K562 (cell line): Measurements from ENCODE around the gene CCDC33. TPM values are rescaled to one million over a fixed set of nuclear protein-coding genes. Genes with fewer than 3 reads are reported as not detected.

Source experiments
- ATAC-seq: fragments of 200-7000 bp; cut with Tn5 transposase; 3 replicates; pipeline ENCODE4 v1.9.1; 2020; ENCODE audit warnings: moderate library complexity
- BruUV-seq: library from RNA; stranded (reverse); fragments of 400-500 nt; replicated peaks from 2 replicates; lab custom pipeline; 2021; lab: Mats Ljungman, UMichigan
- CTCF ChIA-PET: fragments of 300-600 bp; formaldehyde crosslinking; extraction: SDS; loops from one replicate; lab custom pipeline; 2021; ENCODE audit warnings: low intra/inter-chr PET ratio; lab: Yijun Ruan, JAX
- POLR2A ChIA-PET: fragments of 300-600, 350-650 bp; sonication (Branson Sonifier 250); formaldehyde crosslinking; extraction: SDS; loops from one replicate; lab custom pipeline; 2021; ENCODE audit warnings: antibody characterized with exemption, inconsistent platforms; lab: Yijun Ruan, JAX
- DNase-seq, 4 experiments: peaks; one replicate each; pipeline versions ENCODE4 v3.0.0 to v3.0.0-alpha.2; 2011 to 2018; ENCODE audit warnings: low spot score in 3 of 4, mixed read lengths in 3 of 4; ENCODE audit errors: extremely low read depth in 1 of 4
- FAIRE-seq: peaks from 2 replicates; lab custom pipeline; 2011; peaks lifted over from hg19 to GRCh38; lab: Jason Lieb, UNC
- H2AFZ ChIP-seq: 2 replicates; pipeline ENCODE4 v1.6.0; 2011; ENCODE audit warnings: low read depth, low read length, control low read depth, inconsistent platforms
- H3K27ac ChIP-seq: fragments of 200-600 bp; 3 replicates; pipeline ENCODE4 v1.8.0; 2011; ENCODE audit warnings: low read depth, mild to moderate bottlenecking, control low read depth, inconsistent platforms, low read length, moderate library complexity, mixed read lengths; ENCODE audit errors: extremely low read depth
- H3K27me3 ChIP-seq, 2 experiments: fragments of 300-600 bp in 1 of 2; 2 replicates in 1 of 2; 3 replicates in 1 of 2; pipeline versions ENCODE4 v1.6.0 to v1.8.0; 2011; ENCODE audit warnings: inconsistent platforms in 2 of 2, low read length in 2 of 2, mild to moderate bottlenecking in 1 of 2, mixed read lengths in 1 of 2, moderate library complexity in 1 of 2; ENCODE audit not compliant: control insufficient read depth in 2 of 2, insufficient read depth in 2 of 2
- H3K36me3 ChIP-seq: fragments of 300-600 bp; 3 replicates; pipeline ENCODE4 v1.8.0; 2011; ENCODE audit warnings: mild to moderate bottlenecking, low read length, inconsistent platforms; ENCODE audit not compliant: control insufficient read depth, insufficient read depth
- H3K4me1 ChIP-seq, 2 experiments: fragments of 200-600 bp in 1 of 2; replicated peaks in 1 of 2; 2 replicates in 1 of 2; 3 replicates in 1 of 2; pipeline versions ENCODE4 v1.5.1 to v1.8.0; 2011; ENCODE audit warnings: inconsistent platforms in 2 of 2, low read length in 2 of 2, mild to moderate bottlenecking in 1 of 2, mixed read lengths in 1 of 2, moderate library complexity in 1 of 2; ENCODE audit not compliant: control insufficient read depth in 2 of 2, insufficient read depth in 2 of 2
- H3K4me2 ChIP-seq: 2 replicates; pipeline ENCODE4 v1.6.1; 2011; ENCODE audit warnings: low read length, control low read depth, inconsistent platforms, mixed read lengths; ENCODE audit not compliant: insufficient read depth
- H3K4me3 ChIP-seq: fragments of 200-600 bp; sonication (generic), shearing (Covaris generic); 2 replicates; pipeline ENCODE4 v1.5.1; 2016; ENCODE audit warnings: control low read depth, inconsistent platforms
- H3K79me2 ChIP-seq: fragments of 200-600 bp; 3 replicates; pipeline ENCODE4 v1.8.0; 2011; ENCODE audit warnings: low read length, inconsistent platforms; ENCODE audit not compliant: control insufficient read depth, insufficient read depth
- H3K9ac ChIP-seq, 2 experiments: 2 replicates each; pipeline versions ENCODE4 v1.6.0 to v1.6.1; 2011; ENCODE audit warnings: low read depth in 2 of 2, low read length in 2 of 2, control low read depth in 1 of 2, inconsistent platforms in 1 of 2, mild to moderate bottlenecking in 1 of 2, mixed read lengths in 1 of 2; ENCODE audit not compliant: insufficient read depth in 1 of 2
- H3K9me1 ChIP-seq: one replicate; pipeline ENCODE4 v1.6.0; 2011; ENCODE audit warnings: inconsistent platforms, mild to moderate bottlenecking, low read length, moderate library complexity; ENCODE audit not compliant: control insufficient read depth, insufficient read depth
- H3K9me3 ChIP-seq: replicated peaks from 2 replicates; pipeline ENCODE4 v1.5.1; 2011; ENCODE audit warnings: low read depth, low read length, inconsistent platforms; ENCODE audit not compliant: control insufficient read depth, insufficient read depth
- H4K20me1 ChIP-seq: replicated peaks from 2 replicates; pipeline ENCODE4 v1.6.1; 2011; ENCODE audit warnings: low read length, inconsistent platforms, mixed read lengths; ENCODE audit not compliant: control insufficient read depth, insufficient read depth
- ATF7 ChIP-seq: fragments of 450-650 bp; IDR thresholded peaks from 2 replicates; pipeline ENCODE4 v1.7.1; 2014; ENCODE audit warnings: mild to moderate bottlenecking, moderate library complexity
- MED1 ChIP-seq: sonication (generic); formaldehyde crosslinking; IDR thresholded peaks from 2 replicates; pipeline ENCODE4 v1.8.1; 2023; ENCODE audit warnings: missing genetic modification reagents, borderline replicate concordance
- MEF2D ChIP-seq: conservative IDR thresholded peaks from 2 replicates; pipeline ENCODE4 v1.6.1; 2016; ENCODE audit warnings: low read depth, missing genetic modification characterization, missing compliant biosample characterization
- RFX1 ChIP-seq: fragments of 450-650 bp; IDR thresholded peaks from 2 replicates; pipeline ENCODE4 v1.6.1; 2016; ENCODE audit warnings: mild to moderate bottlenecking, moderate library complexity
- TBL1XR1 ChIP-seq, 2 experiments: IDR thresholded peaks; 2 replicates each; pipeline ENCODE4 v1.6.1; 2012; ENCODE audit warnings: improper control_type of control experiment in 2 of 2, low read length in 2 of 2, mild to moderate bottlenecking in 1 of 2
- ZFP36 ChIP-seq: fragments of 150-350 bp; IDR thresholded peaks from 2 replicates; pipeline ENCODE4 v1.6.1; 2018; ENCODE audit warnings: low read length, low read depth; ENCODE audit not compliant: partially characterized antibody
- WGBS: fragments of 100-300 bp; shearing (Covaris generic); methylation state at CpG from one replicate; pipeline ENCODE4 v1.1.6; 2016; ENCODE audit warnings: low coverage, mixed read lengths; ENCODE audit not compliant: insufficient coverage; ENCODE audit errors: missing lambda C conversion rate; 5-methylcytosine and 5-hydroxymethylcytosine counted together
- in situ Hi-C: fragments of 300-500 bp; cut with MboI; formaldehyde crosslinking; loops from 4 replicates; pipeline ENCODE4 v1.15.0; 2018; ENCODE audit warnings: inconsistent platforms, mixed read lengths
- intact Hi-C: fragments of 100-400 bp; cut with micrococcal nuclease; formaldehyde crosslinking; loops from 2 replicates; pipeline ENCODE4 v1.14.2; 2022
- polyA plus RNA-seq, 8 experiments: library from polyadenylated mRNA; depleted of rRNA in 4 of 8; stranded (reverse) in 5 of 8; unstranded in 3 of 8; fragments of >200 nt; fragmentation: Nextera tagmentation in 2 of 8; fragmentation: Illumina TruSeq in 1 of 8; extraction: Ambion mirVana in 2 of 8; extraction: Trizol in 1 of 8; gene quantifications; 2 replicates each; pipeline versions ENCODE4 v1.2.1 to v1.2.3, GENCODE V29; 2011 to 2014; ENCODE audit warnings: inconsistent platforms in 1 of 8, missing spikeins in 1 of 8
- total RNA-seq, 7 experiments: library from RNA; depleted of rRNA in 6 of 7; stranded (reverse); fragments of >200 nt in 6 of 7; fragmentation: Illumina TruSeq in 2 of 7; extraction: Trizol in 2 of 7; gene quantifications; 2 replicates each; pipeline versions ENCODE4 v1.2.1 to v1.2.3, GENCODE V29; 2011 to 2021; ENCODE audit warnings: low replicate concordance in 1 of 7
- TF ChIP-seq, protein P1 (sequence below), 2 experiments: IDR thresholded peaks; 2 replicates each; pipeline ENCODE4 v1.6.1; 2012; ENCODE audit warnings: improper control_type of control experiment in 2 of 2, low read depth in 2 of 2, low read length in 2 of 2, borderline replicate concordance in 1 of 2

CCDC33 gene
- total and polyA plus RNA-seq, 9 of the 15 experiments (the other 6 are each of a cell fraction or from before 2014, with no cell fraction given): 0.08 to 1.1 (median 0.15) TPM; not detected in 4

DNA sequence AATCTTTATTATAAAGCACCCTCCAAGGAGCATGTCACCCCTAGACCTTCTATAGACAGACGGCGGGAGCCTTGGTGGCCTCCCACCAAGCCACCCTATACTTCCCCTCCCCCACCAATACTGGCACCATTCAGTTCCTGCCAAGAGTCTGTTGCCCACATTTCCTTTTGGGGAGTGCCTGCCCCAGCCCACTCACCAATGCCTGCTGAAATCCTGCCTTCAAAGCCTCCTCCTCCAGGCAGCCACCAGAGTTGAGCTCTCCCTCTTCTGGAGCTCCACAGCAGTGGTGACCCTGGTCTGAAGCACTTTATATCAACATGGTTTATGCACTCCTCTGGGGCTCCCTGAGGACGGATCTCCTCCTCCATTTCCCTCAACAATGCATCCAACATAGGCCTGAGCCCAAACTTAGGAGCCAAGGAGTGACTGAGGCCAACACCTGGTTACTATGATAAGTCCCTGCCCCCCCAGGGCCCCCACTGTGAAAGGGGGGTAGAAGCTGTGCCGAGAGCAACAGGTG, 8.8 kb downstream of the CCDC33 start:
- WGBS: 4% methylated on average over 4 of the region's 4 CpGs
- peaks cover 0 to 3% of the 10 kb centered on the region in 2 experiments; a peak in 1 of 5 replicates for H3K4me1 ChIP-seq
- H3K9me3 ChIP-seq: no peaks in the 10 kb centered on the region
- no peaks in the 10 kb centered on the region for H3K79me2 ChIP-seq
- H3K4me3 ChIP-seq: no peak overlapping the region
- CTCF ChIA-PET: no interaction called here
- peaks cover 19 to 43% of the 10 kb centered on the region in 2 experiments; a peak in 4 of 5 replicates for H3K27me3 ChIP-seq
- H3K9ac ChIP-seq: no peak overlapping the region
- H3K36me3 ChIP-seq: no peaks in the 10 kb centered on the region
- DNase-seq (no peak), FAIRE-seq (no peak), ATAC-seq (no peak)
- H3K9me1 ChIP-seq: no peaks in the 10 kb centered on the region
- H4K20me1 ChIP-seq: 0 out of 2 replicates have a peak, but pooled peaks cover 4% of the 10 kb centered on the region
- POLR2A ChIA-PET: interaction anchor here (0.6 to 1.0 kb wide), 2 partner anchors 11 to 1278 kb away, joined by 3 to 5 read pairs; no protein-coding TSS in a partner anchor
- H3K27ac ChIP-seq: no peak overlapping the region
- no peak overlapping the region for H3K4me2 ChIP-seq
- peak; percentile 86 for TF ChIP-seq ZFP36
- TF ChIP-seq TBL1XR1 (IDR thresholded peaks at IDR 0.05; ENCODE audit: low read length in 2 of 2): no peak
- no peak overlapping the region for H2AFZ ChIP-seq
- in situ Hi-C loops: no loop called here
- BruUV-seq: no TSS peak
- intact Hi-C loops: loop anchor here (10.0 kb wide), 1 partner anchor 50 kb away; no protein-coding TSS in a partner anchor

DNA sequence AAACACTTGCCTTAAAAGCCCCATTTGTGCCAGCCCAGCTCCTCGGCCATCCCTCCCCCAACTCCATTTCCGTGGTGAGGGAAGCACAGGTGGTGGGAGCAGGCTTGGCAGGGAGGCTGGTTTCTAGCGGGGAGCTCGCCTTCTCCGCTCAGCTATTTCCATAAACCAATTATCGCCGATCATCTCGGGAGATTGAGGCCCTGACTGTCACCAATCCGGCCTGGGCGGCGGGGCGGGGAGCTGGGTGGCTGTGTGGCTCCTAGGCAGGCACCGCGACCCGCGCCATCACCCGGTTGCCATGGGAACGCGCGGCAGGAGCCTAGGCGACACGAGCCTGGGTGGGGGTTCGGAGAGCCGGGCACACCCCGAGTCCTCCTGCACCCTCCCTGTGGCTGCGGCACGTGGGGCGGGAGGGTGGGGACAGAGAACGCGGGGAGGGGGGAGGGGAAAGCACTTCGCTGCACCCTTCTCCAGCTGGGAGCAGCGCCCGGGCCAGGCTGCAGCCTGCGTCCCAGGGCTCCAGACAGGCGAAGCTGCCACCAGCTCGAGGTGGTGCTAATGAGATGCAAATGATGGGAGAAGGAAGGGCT, 9.3 kb downstream of the CCDC33 start:
- peak; percentile 59 for TF ChIP-seq RFX1
- no peak for TF ChIP-seq ATF7
- TF ChIP-seq MEF2D (tag): no peak
- no peak for TF ChIP-seq MED1 (CRISPR knock-in tag)
- TF ChIP-seq, protein P1, sequence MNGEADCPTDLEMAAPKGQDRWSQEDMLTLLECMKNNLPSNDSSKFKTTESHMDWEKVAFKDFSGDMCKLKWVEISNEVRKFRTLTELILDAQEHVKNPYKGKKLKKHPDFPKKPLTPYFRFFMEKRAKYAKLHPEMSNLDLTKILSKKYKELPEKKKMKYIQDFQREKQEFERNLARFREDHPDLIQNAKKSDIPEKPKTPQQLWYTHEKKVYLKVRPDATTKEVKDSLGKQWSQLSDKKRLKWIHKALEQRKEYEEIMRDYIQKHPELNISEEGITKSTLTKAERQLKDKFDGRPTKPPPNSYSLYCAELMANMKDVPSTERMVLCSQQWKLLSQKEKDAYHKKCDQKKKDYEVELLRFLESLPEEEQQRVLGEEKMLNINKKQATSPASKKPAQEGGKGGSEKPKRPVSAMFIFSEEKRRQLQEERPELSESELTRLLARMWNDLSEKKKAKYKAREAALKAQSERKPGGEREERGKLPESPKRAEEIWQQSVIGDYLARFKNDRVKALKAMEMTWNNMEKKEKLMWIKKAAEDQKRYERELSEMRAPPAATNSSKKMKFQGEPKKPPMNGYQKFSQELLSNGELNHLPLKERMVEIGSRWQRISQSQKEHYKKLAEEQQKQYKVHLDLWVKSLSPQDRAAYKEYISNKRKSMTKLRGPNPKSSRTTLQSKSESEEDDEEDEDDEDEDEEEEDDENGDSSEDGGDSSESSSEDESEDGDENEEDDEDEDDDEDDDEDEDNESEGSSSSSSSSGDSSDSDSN (IDR thresholded peaks at IDR 0.05; ENCODE audit: borderline replicate concordance in 1 of 2, low read depth in 2 of 2, low read length in 2 of 2): no peak
- no peak overlapping the region for H3K4me3 ChIP-seq
- ATAC-seq: no peak

More for the DNA sequence above, 9.3 kb downstream of the CCDC33 start:
- Histone ChIP-seq H3K27ac (no peak overlapping the region), H3K79me2 (no peaks in the 10 kb centered on the region), H3K27me3 (peaks cover 20 to 43% of the 10 kb centered on the region in 2 experiments; a peak in 4 of 5 replicates), H4K20me1 (0 out of 2 replicates have a peak, but pooled peaks cover 5% of the 10 kb centered on the region), H3K9ac (no peak overlapping the region), H2AFZ (no peak overlapping the region), H3K36me3 (no peaks in the 10 kb centered on the region), H3K9me3 (no peaks in the 10 kb centered on the region), H3K4me2 (no peak overlapping the region), H3K9me1 (no peaks in the 10 kb centered on the region), H3K4me1 (peaks cover 0 to 3% of the 10 kb centered on the region in 2 experiments; a peak in 1 of 5 replicates)
- FAIRE-seq (no peak), DNase-seq (peak in 2 of 4 experiments; percentile 27 to 31)
- BruUV-seq: no TSS peak
- in situ Hi-C loops (no loop called here), intact Hi-C loops (loop anchor here (10.0 kb wide), 1 partner anchor 49 kb away; no protein-coding TSS in a partner anchor)
- CTCF ChIA-PET: no interaction called here
- POLR2A ChIA-PET: interaction anchor here (1.0 kb wide), 1 partner anchor 12 kb away, joined by 5 read pairs; no protein-coding TSS in a partner anchor
- WGBS: 5% methylated on average over 18 of the region's 36 CpGs
